Tibial nerve (tissue), 4 donors: ENCODE data around the gene C1QTNF4. TPM values are rescaled to one million over a fixed set of nuclear protein-coding genes. Genes with fewer than 3 reads are reported as not detected.
"Not testable (repeated sequence)": the region's sequence is repeated elsewhere in the genome, so short reads cannot be mapped to it uniquely, and the experiment has no call there.

ENCODE experiments used
- DNase-seq, 2 donors: peaks; one replicate each; pipeline ENCODE4 v3.0.0-alpha.2; 2019; ENCODE audit warnings: low spot score in 2 of 2
- H3K27ac ChIP-seq, 4 donors: fragments of 200-600 bp; sonication (generic) in 3 of 4; one replicate each; pipeline ENCODE4 v1.5.1; 2017 to 2019; ENCODE audit warnings: mild to moderate bottlenecking in 1 of 4
- H3K27me3 ChIP-seq, 2 donors: fragments of 200-600 bp; sonication (generic) in 1 of 2; one replicate each; pipeline versions ENCODE4 v1.5.1 to v1.6.0; 2017 to 2019
- H3K36me3 ChIP-seq, 3 donors: fragments of 200-600 bp; sonication (generic); one replicate each; pipeline ENCODE4 v1.5.1; 2018 to 2019
- H3K4me1 ChIP-seq, 4 donors: fragments of 200-600 bp; sonication (generic) in 3 of 4; one replicate each; pipeline ENCODE4 v1.5.1; 2017 to 2019
- H3K4me3 ChIP-seq, 4 donors: fragments of 200-600 bp; sonication (generic) in 3 of 4; one replicate each; pipeline ENCODE4 v1.5.1; 2017 to 2019; ENCODE audit warnings: mild to moderate bottlenecking in 1 of 4, moderate library complexity in 1 of 4
- H3K9me3 ChIP-seq, 4 donors: fragments of 200-600 bp; sonication (generic) in 3 of 4; one replicate each; pipeline ENCODE4 v1.5.1; 2017 to 2019
- EP300 ChIP-seq, 2 donors: sonication (generic); formaldehyde crosslinking; IDR thresholded peaks; one replicate each; pipeline ENCODE4 v1.6.1; 2017; ENCODE audit warnings: antibody characterized with exemption in 2 of 2, mild to moderate bottlenecking in 1 of 2
- POLR2A ChIP-seq, 2 donors: fragments of 450-650 bp; IDR thresholded peaks; one replicate each; pipeline ENCODE4 v1.6.1; 2017; ENCODE audit warnings: antibody characterized with exemption in 2 of 2, mild to moderate bottlenecking in 2 of 2, moderate library complexity in 2 of 2
- WGBS, 2 donors: methylation state at CpG; one replicate each; pipeline ENCODE4 v1.1.5; 2018; 5-methylcytosine and 5-hydroxymethylcytosine counted together
- total RNA-seq, 4 donors: library from RNA; depleted of rRNA; stranded (reverse); fragments of >200 nt; gene quantifications; one replicate each; pipeline ENCODE4 v1.1.0, GENCODE V29; 2016
- TF ChIP-seq, protein P1 (sequence below), 5 experiments: fragments of 200-600 bp in 3 of 5; fragments of 450-650 bp in 2 of 5; sonication (generic) in 3 of 5; IDR thresholded peaks; one replicate each; pipeline ENCODE4 v1.5.1; 2016 to 2019; ENCODE audit warnings: antibody characterized with exemption in 5 of 5, mild to moderate bottlenecking in 3 of 5, moderate library complexity in 2 of 5

C1QTNF4 gene
- total RNA-seq, 4 donors from 2014 or later, result 6.9 to 13.2 (median 9.2) TPM

- peaks cover 0 to 37% (median 6%) of the 10 kb centered on the region in 4 donors for H3K4me1 ChIP-seq
- H3K9me3 ChIP-seq, result no peaks in the 10 kb centered on the region
- no peak overlapping the region for H3K27ac ChIP-seq
- TF ChIP-seq, protein P1, sequence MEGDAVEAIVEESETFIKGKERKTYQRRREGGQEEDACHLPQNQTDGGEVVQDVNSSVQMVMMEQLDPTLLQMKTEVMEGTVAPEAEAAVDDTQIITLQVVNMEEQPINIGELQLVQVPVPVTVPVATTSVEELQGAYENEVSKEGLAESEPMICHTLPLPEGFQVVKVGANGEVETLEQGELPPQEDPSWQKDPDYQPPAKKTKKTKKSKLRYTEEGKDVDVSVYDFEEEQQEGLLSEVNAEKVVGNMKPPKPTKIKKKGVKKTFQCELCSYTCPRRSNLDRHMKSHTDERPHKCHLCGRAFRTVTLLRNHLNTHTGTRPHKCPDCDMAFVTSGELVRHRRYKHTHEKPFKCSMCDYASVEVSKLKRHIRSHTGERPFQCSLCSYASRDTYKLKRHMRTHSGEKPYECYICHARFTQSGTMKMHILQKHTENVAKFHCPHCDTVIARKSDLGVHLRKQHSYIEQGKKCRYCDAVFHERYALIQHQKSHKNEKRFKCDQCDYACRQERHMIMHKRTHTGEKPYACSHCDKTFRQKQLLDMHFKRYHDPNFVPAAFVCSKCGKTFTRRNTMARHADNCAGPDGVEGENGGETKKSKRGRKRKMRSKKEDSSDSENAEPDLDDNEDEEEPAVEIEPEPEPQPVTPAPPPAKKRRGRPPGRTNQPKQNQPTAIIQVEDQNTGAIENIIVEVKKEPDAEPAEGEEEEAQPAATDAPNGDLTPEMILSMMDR (IDR thresholded peaks at IDR 0.05), result no peak
- TF ChIP-seq EP300 (IDR thresholded peaks at IDR 0.05) (no peak), POLR2A (IDR thresholded peaks at IDR 0.05) (no peak)
- peaks cover 3 to 74% (median 8%) of the 10 kb centered on the region in 3 donors for H3K36me3 ChIP-seq
- H3K27me3 ChIP-seq, result no peaks in the 10 kb centered on the region
- H3K4me3 ChIP-seq, result no peak overlapping the region
- 81 to 87% methylated on average over 3 of the region's 3 CpGs for WGBS, 2 donors
- DNase-seq, result no peak
Measured at GRCh38 chr11:47570651-47571356, 23.4 kb downstream of the C1QTNF4 start.

GRCh38 chr11:47569646-47570045, 24.6 kb downstream of the C1QTNF4 start:
- H3K4me1 ChIP-seq, result peaks cover 0 to 43% (median 8%) of the 10 kb centered on the region in 4 donors
- H3K27me3 ChIP-seq, result no peaks in the 10 kb centered on the region
- no peak overlapping the region for H3K27ac ChIP-seq
- peaks cover 3 to 63% (median 8%) of the 10 kb centered on the region in 3 donors for H3K36me3 ChIP-seq
- TF ChIP-seq POLR2A (IDR thresholded peaks at IDR 0.05) (no peak), EP300 (IDR thresholded peaks at IDR 0.05) (no peak)
- TF ChIP-seq, protein P1 (IDR thresholded peaks at IDR 0.05), result no peak
- no peak for DNase-seq
- H3K9me3 ChIP-seq, result no peaks in the 10 kb centered on the region
- no peak overlapping the region for H3K4me3 ChIP-seq
- 99% methylated on average over 7 of the region's 7 CpGs for WGBS, 2 donors

GRCh38 chr11:47566149-47566698, 28.0 kb downstream of the C1QTNF4 start:
- H3K4me1 ChIP-seq, result peaks cover 0 to 21% (median 8%) of the 10 kb centered on the region in 4 donors
- DNase-seq, result no peak
- 59 to 62% methylated on average over 17 of the region's 17 CpGs for WGBS, 2 donors
- peaks cover 0 to 29% (median 0%) of the 10 kb centered on the region in 3 donors for H3K36me3 ChIP-seq
- TF ChIP-seq POLR2A (IDR thresholded peaks at IDR 0.05), result no peak
- H3K27ac ChIP-seq, result peak overlapping the region; percentile 75 to 93 (median 88)
- peak overlapping the region; percentile 78 to 81 (median 80) for H3K4me3 ChIP-seq
- H3K9me3 ChIP-seq, result no peaks in the 10 kb centered on the region
- no peaks in the 10 kb centered on the region for H3K27me3 ChIP-seq

- 2 to 7% methylated on average over 12 to 32 of the region's 86 CpGs for WGBS, 2 donors
- Histone ChIP-seq H3K4me3 (peak within 1 kb of the TSS; percentile 78 to 81 (median 80)), H3K9me3 (no peaks in the 10 kb centered on the region), H3K27me3 (no peaks in the 10 kb centered on the region), H3K36me3 (peaks cover 0 to 22% (median 0%) of the 10 kb centered on the region in 3 donors), H3K27ac (peak within 1 kb of the TSS; percentile 75 to 93 (median 88)), H3K4me1 (peaks cover 0 to 21% (median 8%) of the 10 kb centered on the region in 4 donors)
- TF ChIP-seq EP300 (IDR thresholded peaks at IDR 0.05), result no peak
- TF ChIP-seq POLR2A (IDR thresholded peaks at IDR 0.05), result peak in 1 of 2 donors; percentile 45
- DNase-seq, result peak in 1 of 2 donors; percentile 31
Measured at GRCh38 chr11:47565340-47566148, 28.7 kb downstream of the C1QTNF4 start, which contains the start of gene PTPMT1. Gene PTPMT1, plus strand, starts transcription at chr11:47565599. Its CDS starts 24 bp downstream, at chr11:47565623.

DNA sequence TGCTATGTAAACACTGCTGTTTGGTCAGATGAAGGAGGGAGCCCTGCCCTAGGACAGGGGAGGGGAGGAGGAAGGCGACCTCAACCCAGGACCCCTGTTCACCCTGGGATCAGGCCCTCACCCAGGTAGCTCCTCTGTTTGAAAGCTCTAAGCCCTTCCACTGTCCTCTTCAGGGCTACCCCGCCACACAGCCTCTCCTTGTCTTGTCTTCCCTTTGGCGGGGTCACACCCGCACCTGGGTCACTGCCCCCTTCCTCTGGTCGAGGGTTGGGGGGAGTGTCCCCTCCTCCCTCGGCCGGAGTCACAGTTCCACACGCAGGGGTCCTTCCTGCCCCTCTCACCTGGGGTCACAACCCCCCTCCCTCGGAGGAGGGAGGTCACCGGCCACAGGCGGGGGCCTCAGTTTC, 29.3 kb downstream of the C1QTNF4 start:
- DNase-seq, result no peak
- WGBS, 2 donors, result 10 to 20% methylated on average over 9 to 11 of the region's 11 CpGs
- H3K36me3 ChIP-seq, result peaks cover 0 to 18% (median 0%) of the 10 kb centered on the region in 3 donors
- TF ChIP-seq, protein P1 (IDR thresholded peaks at IDR 0.05), result no peak
- TF ChIP-seq EP300 (IDR thresholded peaks at IDR 0.05), result no peak
- no peak for TF ChIP-seq POLR2A (IDR thresholded peaks at IDR 0.05)
- H3K27me3 ChIP-seq, result no peaks in the 10 kb centered on the region
- H3K27ac ChIP-seq, result peak overlapping the region; percentile 75 to 93 (median 88)
- peak overlapping the region; percentile 78 to 81 (median 80) for H3K4me3 ChIP-seq
- H3K9me3 ChIP-seq, result no peaks in the 10 kb centered on the region
- H3K4me1 ChIP-seq, result peaks cover 0 to 21% (median 8%) of the 10 kb centered on the region in 4 donors

- H3K27ac ChIP-seq, H3K4me3 ChIP-seq, DNase-seq, H3K9me3 ChIP-seq, H3K27me3 ChIP-seq: not testable (repeated sequence)
- WGBS, 2 donors, result 92 to 95% methylated on average over 10 of the region's 10 CpGs
- peaks cover 0 to 21% (median 8%) of the 10 kb centered on the region in 4 donors for H3K4me1 ChIP-seq
- peaks cover 0 to 13% (median 0%) of the 10 kb centered on the region in 3 donors for H3K36me3 ChIP-seq
Measured at GRCh38 chr11:47564366-47564765, 29.8 kb downstream of the C1QTNF4 start.

DNA sequence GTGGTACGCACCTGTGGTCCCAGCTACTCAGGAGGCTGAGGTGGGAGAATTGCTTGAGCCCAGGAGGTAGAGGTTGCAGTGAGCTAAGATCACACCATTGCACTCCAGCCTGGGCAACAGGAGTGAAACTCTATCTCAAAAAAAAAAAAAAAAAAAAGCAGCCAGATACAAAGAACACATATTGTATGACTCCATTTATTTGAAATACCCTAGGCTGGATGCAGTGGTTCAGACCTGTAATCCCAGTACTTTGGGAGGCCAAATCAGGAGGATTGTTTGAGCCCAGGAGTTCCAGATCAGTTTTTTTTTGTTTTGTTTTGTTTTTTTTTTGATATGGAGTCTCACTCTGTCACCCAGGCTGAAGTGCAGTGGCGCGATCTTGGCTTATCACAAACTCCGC, 31.8 kb downstream of the C1QTNF4 start:
- H3K27ac ChIP-seq, H3K4me3 ChIP-seq, H3K36me3 ChIP-seq, H3K27me3 ChIP-seq, DNase-seq, H3K9me3 ChIP-seq: not testable (repeated sequence)
- WGBS, 2 donors, result 95% methylated on average over 4 of the region's 4 CpGs
- H3K4me1 ChIP-seq, result peaks cover 0 to 21% (median 8%) of the 10 kb centered on the region in 4 donors
